SK-N-DZ (cell line): ENCODE results near the gene TBC1D3B.
"Not testable (repeated sequence)": the region's sequence is repeated elsewhere in the genome, so short reads cannot be mapped to it uniquely, and the experiment has no call there.

Experiments used
- DNase-seq: peaks from one replicate; pipeline ENCODE4 v3.0.0-alpha.2; 2015; ENCODE audit warnings: low spot score

Gene TBC1D3B

GRCh38 chr17:36201102-36201501, 24.7 kb upstream of the TBC1D3B start:
- not testable (repeated sequence) for DNase-seq

GRCh38 chr17:36198831-36199465, 22.5 kb upstream of the TBC1D3B start:
- no peak for DNase-seq

GRCh38 chr17:36197387-36197703, 20.9 kb upstream of the TBC1D3B start:
- no peak for DNase-seq

GRCh38 chr17:36196131-36196486, 19.7 kb upstream of the TBC1D3B start:
- no peak for DNase-seq

- no peak for DNase-seq
These were observed 19.1 kb upstream of the TBC1D3B start for GRCh38 chr17:36195434-36196130.

GRCh38 chr17:36194832-36195433, 18.5 kb upstream of the TBC1D3B start:
- DNase-seq = not testable (repeated sequence)

- not testable (repeated sequence) for DNase-seq
These were observed 17.9 kb upstream of the TBC1D3B start for GRCh38 chr17:36194147-36194831.

- no peak for DNase-seq
These were observed 16.9 kb upstream of the TBC1D3B start for GRCh38 chr17:36193216-36193775.

GRCh38 chr17:36190549-36191330, 14.3 kb upstream of the TBC1D3B start:
- DNase-seq = not testable (repeated sequence)

- not testable (repeated sequence) for DNase-seq
These were observed 13.6 kb upstream of the TBC1D3B start for GRCh38 chr17:36189993-36190392.

GRCh38 chr17:36188891-36189306, 12.5 kb upstream of the TBC1D3B start:
- DNase-seq = no peak

GRCh38 chr17:36187943-36188665, 11.7 kb upstream of the TBC1D3B start:
- DNase-seq = not testable (repeated sequence)

GRCh38 chr17:36186810-36187763, 10.7 kb upstream of the TBC1D3B start:
- DNase-seq = not testable (repeated sequence)

GRCh38 chr17:36185416-36185815, 9.0 kb upstream of the TBC1D3B start:
- DNase-seq = no peak

GRCh38 chr17:36184023-36184765, 7.8 kb upstream of the TBC1D3B start:
- DNase-seq = no peak

- no peak for DNase-seq
These were observed 6.8 kb upstream of the TBC1D3B start for GRCh38 chr17:36183001-36183971.

GRCh38 chr17:36182176-36183000, 6.0 kb upstream of the TBC1D3B start:
- no peak for DNase-seq
